Activated gamma-delta T cell treated with anti-CD3 and anti-CD28 coated beads, Interleukin-2, amount 50 U/mL, for 16 hours (primary cell): Measurements from ENCODE around the gene SHLD1.
"Not testable (repeated sequence)": the region's sequence is repeated elsewhere in the genome, so short reads cannot be mapped to it uniquely, and the experiment has no call there.

Source experiments
- DNase-seq: peaks from one replicate; pipeline ENCODE4 v3.0.0-alpha.2; 2020; ENCODE audit warnings: low read depth

Gene SHLD1

GRCh38 chr20:5735845-5736510 lies 14.2 kb upstream of the SHLD1 start:
- no peak for DNase-seq

GRCh38 chr20:5737619-5737953 lies 12.6 kb upstream of the SHLD1 start:
- DNase-seq, result no peak

- DNase-seq, result no peak
Measured at GRCh38 chr20:5737966-5738365, 12.2 kb upstream of the SHLD1 start.

- not testable (repeated sequence) for DNase-seq
Measured at GRCh38 chr20:5740643-5741042, 9.6 kb upstream of the SHLD1 start.

GRCh38 chr20:5741089-5741488 lies 9.1 kb upstream of the SHLD1 start:
- no peak for DNase-seq

- no peak for DNase-seq
Measured at GRCh38 chr20:5742041-5742440, 8.2 kb upstream of the SHLD1 start.

- DNase-seq, result no peak
Measured at GRCh38 chr20:5745416-5746030, 4.7 kb upstream of the SHLD1 start.

GRCh38 chr20:5746064-5746463 lies 4.1 kb upstream of the SHLD1 start:
- DNase-seq, result no peak

- no peak for DNase-seq
Measured at GRCh38 chr20:5748246-5748645, 2.0 kb upstream of the SHLD1 start.

GRCh38 chr20:5749512-5749951 lies 669 bp upstream of the SHLD1 start:
- DNase-seq, result not testable (repeated sequence)

- no peak for DNase-seq
Measured at GRCh38 chr20:5751856-5752255, 1.7 kb downstream of the SHLD1 start.

- no peak for DNase-seq
Measured at GRCh38 chr20:5753814-5754213, 3.6 kb downstream of the SHLD1 start.

GRCh38 chr20:5757949-5758348 lies 7.7 kb downstream of the SHLD1 start:
- no peak for DNase-seq

- no peak for DNase-seq
Measured at GRCh38 chr20:5766085-5766764, 16.0 kb downstream of the SHLD1 start.

- no peak for DNase-seq
Measured at GRCh38 chr20:5767493-5768098, 17.4 kb downstream of the SHLD1 start.

- no peak for DNase-seq
Measured at GRCh38 chr20:5770231-5770986, 20.2 kb downstream of the SHLD1 start.

GRCh38 chr20:5770987-5771318 lies 20.8 kb downstream of the SHLD1 start:
- DNase-seq, result no peak

- no peak for DNase-seq
Measured at GRCh38 chr20:5772704-5773103, 22.5 kb downstream of the SHLD1 start.

GRCh38 chr20:5773589-5773988 lies 23.4 kb downstream of the SHLD1 start:
- no peak for DNase-seq

GRCh38 chr20:5776077-5776476 lies 25.9 kb downstream of the SHLD1 start:
- no peak for DNase-seq

- no peak for DNase-seq
Measured at GRCh38 chr20:5779071-5779900, 29.1 kb downstream of the SHLD1 start.

GRCh38 chr20:5780846-5781217 lies 30.6 kb downstream of the SHLD1 start:
- no peak for DNase-seq
